ENCODE data around the gene LIPN.

- TF ChIP-seq CTCF (IDR thresholded peaks at IDR 0.05 in 8 of 11, conservative IDR thresholded peaks at IDR 0.05 in 3 of 11) = no peak
- no peak for TF ChIP-seq POLR2A (IDR thresholded peaks at IDR 0.05)
Observed at GRCh38 chr10:88754287-88754686, 5.5 kb upstream of the LIPN start.
